ENCODE data around the gene NHERF2. TPM values are rescaled to one million over a fixed set of nuclear protein-coding genes. Genes with fewer than 3 reads are reported as not detected.

NHERF2 gene
- total and polyA plus RNA-seq, 9 of the 15 experiments (the other 6 are each of a cell fraction or from before 2014, with no cell fraction given), result 0.15 to 42.0 (median 12.5) TPM

DNA sequence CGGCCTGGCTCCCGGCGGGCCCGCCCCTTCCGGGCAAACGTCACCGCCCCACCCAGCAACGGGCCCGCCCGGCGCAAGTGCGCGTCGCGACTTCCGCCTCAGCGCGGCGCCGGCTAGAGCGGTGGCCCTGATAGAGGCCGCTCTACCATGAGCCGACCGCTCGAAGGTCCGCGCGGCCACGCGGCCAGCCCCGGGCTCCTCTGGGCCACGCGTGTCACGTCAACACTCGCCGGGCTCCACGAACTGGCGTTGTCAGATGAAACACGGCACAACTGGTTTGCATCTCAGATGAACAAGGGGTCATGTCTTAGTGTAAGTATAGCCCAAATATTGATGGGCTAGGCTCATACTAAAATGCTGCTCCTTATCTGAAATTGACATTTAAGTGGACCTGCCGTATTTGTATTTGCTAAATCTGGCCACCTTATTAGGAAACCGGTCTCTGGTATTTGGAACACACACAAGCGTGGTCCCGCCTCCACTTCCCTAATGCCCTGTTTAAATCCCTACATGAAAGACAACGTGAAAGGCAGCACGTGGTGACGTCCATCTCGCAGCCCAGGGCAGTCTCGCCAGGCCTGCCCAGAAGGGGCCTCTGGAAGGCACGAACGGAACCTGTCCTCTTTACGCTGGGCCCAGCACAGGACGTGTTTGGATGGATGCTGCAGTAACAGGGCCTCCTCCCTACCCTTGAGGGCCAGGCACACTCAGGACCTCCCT, 16.8 kb upstream of the NHERF2 start, which contains the start of gene ZNF598 (continued):
- TF ChIP-seq BRD9 (IDR thresholded peaks at IDR 0.05; ENCODE audit: low read depth, partially characterized antibody) (no peak), KAT7 (CRISPR knock-in tag; IDR thresholded peaks at IDR 0.05; ENCODE audit: borderline replicate concordance) (peak; percentile 68; the same call in 1 of the 2 replicates), SMAD2 (IDR thresholded peaks at IDR 0.05; ENCODE audit: low read depth, low read length) (no peak), SNRNP70 (optimal IDR thresholded peaks at IDR 0.05; ENCODE audit: low read depth, low read length) (no peak), SMARCA4 (IDR thresholded peaks at IDR 0.05) (no peak), ZNF780A (CRISPR knock-in tag; IDR thresholded peaks at IDR 0.05) (no peak), JUNB (CRISPR knock-in tag; conservative IDR thresholded peaks at IDR 0.05) (no peak), ZNF253 (CRISPR knock-in tag; conservative IDR thresholded peaks at IDR 0.05) (no peak), ZNF507 (tag; conservative IDR thresholded peaks at IDR 0.05) (no peak), STAG1 (CRISPR knock-in tag; IDR thresholded peaks at IDR 0.05; ENCODE audit: borderline replicate concordance) (no peak), SMARCE1 (IDR thresholded peaks at IDR 0.05) (no peak), ARID2 (IDR thresholded peaks at IDR 0.05) (no peak), ZNF347 (CRISPR knock-in tag; IDR thresholded peaks at IDR 0.05; ENCODE audit: low read depth) (no peak)
- TF ChIP-seq, protein P1, sequence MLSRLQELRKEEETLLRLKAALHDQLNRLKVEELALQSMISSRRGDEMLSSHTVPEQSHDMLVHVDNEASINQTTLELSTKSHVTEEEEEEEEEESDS (CRISPR knock-in tag; IDR thresholded peaks at IDR 0.05), result no peak
- TF ChIP-seq, protein P2, sequence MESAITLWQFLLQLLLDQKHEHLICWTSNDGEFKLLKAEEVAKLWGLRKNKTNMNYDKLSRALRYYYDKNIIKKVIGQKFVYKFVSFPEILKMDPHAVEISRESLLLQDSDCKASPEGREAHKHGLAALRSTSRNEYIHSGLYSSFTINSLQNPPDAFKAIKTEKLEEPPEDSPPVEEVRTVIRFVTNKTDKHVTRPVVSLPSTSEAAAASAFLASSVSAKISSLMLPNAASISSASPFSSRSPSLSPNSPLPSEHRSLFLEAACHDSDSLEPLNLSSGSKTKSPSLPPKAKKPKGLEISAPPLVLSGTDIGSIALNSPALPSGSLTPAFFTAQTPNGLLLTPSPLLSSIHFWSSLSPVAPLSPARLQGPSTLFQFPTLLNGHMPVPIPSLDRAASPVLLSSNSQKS (CRISPR knock-in tag; IDR thresholded peaks at IDR 0.05), result no peak
- TF ChIP-seq, protein P3, sequence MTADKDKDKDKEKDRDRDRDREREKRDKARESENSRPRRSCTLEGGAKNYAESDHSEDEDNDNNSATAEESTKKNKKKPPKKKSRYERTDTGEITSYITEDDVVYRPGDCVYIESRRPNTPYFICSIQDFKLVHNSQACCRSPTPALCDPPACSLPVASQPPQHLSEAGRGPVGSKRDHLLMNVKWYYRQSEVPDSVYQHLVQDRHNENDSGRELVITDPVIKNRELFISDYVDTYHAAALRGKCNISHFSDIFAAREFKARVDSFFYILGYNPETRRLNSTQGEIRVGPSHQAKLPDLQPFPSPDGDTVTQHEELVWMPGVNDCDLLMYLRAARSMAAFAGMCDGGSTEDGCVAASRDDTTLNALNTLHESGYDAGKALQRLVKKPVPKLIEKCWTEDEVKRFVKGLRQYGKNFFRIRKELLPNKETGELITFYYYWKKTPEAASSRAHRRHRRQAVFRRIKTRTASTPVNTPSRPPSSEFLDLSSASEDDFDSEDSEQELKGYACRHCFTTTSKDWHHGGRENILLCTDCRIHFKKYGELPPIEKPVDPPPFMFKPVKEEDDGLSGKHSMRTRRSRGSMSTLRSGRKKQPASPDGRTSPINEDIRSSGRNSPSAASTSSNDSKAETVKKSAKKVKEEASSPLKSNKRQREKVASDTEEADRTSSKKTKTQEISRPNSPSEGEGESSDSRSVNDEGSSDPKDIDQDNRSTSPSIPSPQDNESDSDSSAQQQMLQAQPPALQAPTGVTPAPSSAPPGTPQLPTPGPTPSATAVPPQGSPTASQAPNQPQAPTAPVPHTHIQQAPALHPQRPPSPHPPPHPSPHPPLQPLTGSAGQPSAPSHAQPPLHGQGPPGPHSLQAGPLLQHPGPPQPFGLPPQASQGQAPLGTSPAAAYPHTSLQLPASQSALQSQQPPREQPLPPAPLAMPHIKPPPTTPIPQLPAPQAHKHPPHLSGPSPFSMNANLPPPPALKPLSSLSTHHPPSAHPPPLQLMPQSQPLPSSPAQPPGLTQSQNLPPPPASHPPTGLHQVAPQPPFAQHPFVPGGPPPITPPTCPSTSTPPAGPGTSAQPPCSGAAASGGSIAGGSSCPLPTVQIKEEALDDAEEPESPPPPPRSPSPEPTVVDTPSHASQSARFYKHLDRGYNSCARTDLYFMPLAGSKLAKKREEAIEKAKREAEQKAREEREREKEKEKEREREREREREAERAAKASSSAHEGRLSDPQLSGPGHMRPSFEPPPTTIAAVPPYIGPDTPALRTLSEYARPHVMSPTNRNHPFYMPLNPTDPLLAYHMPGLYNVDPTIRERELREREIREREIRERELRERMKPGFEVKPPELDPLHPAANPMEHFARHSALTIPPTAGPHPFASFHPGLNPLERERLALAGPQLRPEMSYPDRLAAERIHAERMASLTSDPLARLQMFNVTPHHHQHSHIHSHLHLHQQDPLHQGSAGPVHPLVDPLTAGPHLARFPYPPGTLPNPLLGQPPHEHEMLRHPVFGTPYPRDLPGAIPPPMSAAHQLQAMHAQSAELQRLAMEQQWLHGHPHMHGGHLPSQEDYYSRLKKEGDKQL (CRISPR knock-in tag; IDR thresholded peaks at IDR 0.05; ENCODE audit: borderline replicate concordance), result no peak
- TF ChIP-seq, protein P4, sequence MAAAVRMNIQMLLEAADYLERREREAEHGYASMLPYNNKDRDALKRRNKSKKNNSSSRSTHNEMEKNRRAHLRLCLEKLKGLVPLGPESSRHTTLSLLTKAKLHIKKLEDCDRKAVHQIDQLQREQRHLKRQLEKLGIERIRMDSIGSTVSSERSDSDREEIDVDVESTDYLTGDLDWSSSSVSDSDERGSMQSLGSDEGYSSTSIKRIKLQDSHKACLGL (CRISPR knock-in tag; IDR thresholded peaks at IDR 0.05; ENCODE audit: borderline replicate concordance, poor library complexity, severe bottlenecking), result peak; percentile 79
- TF ChIP-seq, protein P5, sequence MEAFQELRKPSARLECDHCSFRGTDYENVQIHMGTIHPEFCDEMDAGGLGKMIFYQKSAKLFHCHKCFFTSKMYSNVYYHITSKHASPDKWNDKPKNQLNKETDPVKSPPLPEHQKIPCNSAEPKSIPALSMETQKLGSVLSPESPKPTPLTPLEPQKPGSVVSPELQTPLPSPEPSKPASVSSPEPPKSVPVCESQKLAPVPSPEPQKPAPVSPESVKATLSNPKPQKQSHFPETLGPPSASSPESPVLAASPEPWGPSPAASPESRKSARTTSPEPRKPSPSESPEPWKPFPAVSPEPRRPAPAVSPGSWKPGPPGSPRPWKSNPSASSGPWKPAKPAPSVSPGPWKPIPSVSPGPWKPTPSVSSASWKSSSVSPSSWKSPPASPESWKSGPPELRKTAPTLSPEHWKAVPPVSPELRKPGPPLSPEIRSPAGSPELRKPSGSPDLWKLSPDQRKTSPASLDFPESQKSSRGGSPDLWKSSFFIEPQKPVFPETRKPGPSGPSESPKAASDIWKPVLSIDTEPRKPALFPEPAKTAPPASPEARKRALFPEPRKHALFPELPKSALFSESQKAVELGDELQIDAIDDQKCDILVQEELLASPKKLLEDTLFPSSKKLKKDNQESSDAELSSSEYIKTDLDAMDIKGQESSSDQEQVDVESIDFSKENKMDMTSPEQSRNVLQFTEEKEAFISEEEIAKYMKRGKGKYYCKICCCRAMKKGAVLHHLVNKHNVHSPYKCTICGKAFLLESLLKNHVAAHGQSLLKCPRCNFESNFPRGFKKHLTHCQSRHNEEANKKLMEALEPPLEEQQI (IDR thresholded peaks at IDR 0.05), result no peak

Data from K562 (cell line).